Stimulated activated CD4-positive, alpha-beta T cell treated with anti-CD3 and anti-CD28 coated beads, Interleukin-4, amount 100 ng/mL, for 48 hours (primary cell): Measurements from ENCODE around the gene SLC25A17.
"Not testable (repeated sequence)": the region's sequence is repeated elsewhere in the genome, so short reads cannot be mapped to it uniquely, and the experiment has no call there.

Experiments
- DNase-seq, 2 donors: peaks; one replicate each; pipeline ENCODE4 v3.0.0-alpha.2; 2020; ENCODE audit warnings: low read depth in 2 of 2

SLC25A17 gene

DNA sequence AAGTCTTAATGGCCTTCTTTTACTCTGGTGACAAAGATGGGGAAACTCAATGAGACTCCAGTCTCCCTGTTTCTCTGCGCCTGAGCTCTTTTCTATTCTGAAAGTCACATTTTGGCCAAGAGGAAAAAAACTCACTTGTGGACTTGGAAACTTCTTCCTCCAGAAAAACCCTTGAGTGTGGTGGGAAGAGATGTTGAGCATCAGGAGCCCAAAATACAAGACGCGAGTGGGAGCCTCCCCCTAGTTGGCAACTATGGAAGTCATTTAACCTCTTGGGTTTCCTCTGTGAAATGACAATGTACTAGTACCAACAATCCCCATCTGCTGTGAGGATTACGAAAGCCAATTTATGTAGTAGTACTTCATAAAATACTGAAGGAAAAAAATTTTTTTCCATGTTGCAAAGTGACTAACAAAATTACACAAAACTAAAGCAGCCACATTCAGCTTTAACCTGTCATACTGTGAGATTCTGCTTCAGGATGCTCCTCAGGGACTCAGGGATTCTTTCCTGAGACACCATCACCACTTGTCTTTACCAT lies 524 bp upstream of the SLC25A17 start:
- peak in 1 of 2 donors; percentile 2 for DNase-seq

DNA sequence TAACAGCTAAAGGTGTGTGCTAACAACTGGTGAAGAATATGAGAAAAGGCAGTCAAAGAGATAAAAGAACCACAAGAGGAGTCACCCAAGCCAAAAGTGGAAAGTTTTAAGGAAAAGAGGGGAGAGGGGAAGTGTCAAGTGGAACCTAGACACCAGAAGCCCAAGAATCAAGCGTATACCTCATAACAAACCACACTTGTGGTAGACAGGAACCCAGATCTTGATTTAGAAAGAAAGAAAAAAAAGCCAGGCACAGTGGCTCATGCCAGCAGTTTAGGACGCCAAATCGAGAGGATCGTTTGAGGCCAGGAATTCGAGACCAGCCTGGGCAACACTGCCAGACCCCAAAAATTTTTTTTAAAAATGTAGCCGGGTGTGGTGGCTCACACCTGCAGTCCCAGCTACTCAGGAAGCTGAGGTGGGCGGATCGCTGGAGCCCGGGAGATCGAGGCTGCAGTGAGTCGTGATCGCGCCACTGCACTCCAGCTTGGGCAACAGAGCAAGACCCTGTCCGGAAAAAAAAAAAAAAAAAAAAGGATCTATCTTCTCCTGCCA lies 877 bp downstream of the SLC25A17 start:
- DNase-seq, result no peak

DNA sequence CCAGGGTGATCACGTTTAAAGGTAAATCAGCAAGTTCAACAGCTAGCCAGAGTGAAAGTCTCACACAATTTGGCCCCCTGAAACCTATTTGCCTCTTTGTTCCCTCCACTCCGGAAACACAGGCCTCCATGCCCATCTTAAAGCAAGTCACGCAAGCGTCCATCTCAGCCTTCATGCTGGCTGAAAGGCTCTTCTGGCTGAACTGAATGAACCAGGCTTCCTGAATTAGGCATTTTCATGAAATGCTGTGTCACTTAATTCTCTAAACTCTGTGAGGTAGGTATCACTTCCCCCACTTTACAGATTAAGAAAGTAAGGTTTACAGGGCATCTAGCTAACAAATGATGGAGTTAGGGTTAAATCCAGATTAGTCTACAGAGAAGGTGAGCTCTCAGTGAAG lies 1.4 kb downstream of the SLC25A17 start:
- no peak for DNase-seq

DNA sequence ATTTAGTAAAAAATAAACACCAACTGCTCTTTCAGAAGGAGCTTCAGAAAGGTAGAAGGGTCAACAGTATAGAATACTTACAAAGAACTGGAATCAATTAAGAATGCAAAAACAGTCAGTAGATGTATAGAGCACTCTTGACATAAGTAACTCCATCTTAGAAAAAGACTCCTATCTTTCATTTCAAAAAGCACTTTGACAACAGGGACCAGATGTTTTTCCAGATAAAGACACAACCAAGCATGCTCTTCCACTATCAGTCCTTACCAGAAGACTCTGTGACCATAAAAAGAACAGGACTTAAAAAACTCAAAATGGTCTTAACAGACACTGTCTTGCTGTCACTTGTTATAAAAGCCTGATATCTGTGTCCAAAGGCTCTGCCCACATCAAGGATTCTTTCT lies 5.2 kb downstream of the SLC25A17 start:
- DNase-seq, result no peak

DNA sequence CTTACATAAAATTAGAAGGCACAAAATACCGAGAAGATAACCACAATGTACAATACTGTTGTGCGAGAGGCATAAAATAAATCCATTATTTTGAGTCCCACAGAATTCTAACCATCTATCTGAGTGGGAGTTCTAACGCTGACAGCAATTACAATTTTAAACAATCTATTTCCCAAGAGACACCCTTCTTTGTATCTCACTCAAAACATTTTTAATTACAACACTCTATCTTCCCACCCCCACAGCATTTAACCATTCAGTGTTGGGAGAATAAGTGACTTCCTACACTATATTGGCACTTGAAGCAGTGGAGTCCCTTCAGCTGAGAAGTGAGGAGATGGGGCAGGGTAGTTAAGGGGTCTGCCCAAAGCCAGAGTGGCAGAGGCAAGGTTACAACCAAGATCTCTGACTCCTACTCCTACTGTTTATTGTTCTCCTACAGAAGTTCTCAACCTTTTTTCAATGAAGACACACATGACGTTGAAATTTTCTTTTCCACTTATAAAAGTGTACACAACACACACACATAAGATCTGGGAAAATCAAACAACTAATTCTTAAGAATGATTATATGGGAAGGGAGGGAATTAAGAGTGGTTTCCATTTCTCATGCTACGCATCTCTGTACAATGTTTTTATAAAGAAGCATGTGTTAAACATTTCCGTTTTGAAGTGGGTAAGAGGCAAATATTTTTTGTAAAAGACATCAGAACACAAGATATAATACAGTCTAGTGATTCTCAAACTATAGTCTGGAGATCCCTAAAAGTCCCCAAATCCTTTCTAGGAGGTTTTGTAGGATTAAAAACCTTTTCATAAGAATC lies 10.9 kb downstream of the SLC25A17 start:
- DNase-seq, result no peak

DNA sequence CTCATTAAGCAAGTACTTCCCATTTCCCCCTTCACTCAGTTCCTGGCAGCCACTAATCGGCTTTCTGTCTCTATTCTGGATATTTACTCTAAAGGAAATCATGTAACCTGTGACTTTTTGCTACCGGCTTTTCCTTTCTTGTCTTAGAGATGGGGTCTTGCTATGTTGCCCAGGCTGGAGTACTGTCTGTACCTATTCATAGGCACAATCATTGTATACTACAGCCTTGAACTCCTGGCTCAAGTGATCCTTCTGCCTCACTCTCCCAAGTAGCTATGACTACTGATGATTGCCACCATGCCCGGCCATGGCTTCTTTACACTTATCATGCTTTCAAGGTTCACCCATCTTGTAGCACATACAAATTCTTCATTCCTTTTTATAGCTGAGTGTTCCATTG lies 12.4 kb downstream of the SLC25A17 start:
- DNase-seq, result no peak

DNA sequence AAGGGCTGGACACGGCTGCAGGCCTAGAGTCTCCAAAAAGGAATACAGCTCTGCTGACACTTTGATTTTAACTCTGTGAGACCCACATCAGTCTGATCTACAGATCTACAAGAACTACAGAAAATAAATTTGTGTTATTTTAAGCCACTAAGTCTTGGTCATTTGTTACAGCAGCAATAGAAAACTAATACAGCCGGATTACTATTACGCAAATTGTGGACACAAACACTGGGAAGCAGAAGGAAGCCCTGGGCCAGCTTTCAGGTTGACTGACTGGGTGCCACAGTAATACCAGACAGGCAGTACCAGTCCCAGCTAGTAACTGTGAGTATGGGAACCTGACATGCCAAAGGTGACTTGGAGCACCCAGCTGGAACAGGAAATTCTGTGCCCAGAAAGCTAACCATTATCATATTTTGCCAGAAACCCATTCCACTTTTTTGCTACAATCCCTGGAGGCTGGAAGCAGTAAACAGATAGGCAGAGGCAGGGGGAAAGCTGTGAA lies 13.4 kb downstream of the SLC25A17 start:
- no peak for DNase-seq

DNA sequence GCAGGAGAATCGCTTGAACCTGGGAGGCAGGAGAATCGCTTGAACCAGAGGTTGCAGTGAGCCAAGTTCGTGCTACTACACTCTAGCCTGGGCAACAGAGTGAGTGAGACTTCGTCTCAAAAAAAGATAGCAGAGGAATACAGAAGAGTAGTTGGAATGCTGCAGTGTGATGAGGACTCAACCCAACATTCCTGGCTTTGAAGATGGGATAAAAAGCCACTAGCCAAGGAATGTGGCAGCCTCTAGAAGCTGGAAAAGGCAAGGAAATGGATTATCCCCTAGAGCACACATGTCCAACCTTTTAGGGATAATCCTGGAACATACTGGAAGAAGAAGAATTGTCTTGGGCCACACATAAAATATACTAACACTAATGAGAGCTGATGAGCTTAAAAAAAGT lies 13.9 kb downstream of the SLC25A17 start:
- no peak for DNase-seq

DNA sequence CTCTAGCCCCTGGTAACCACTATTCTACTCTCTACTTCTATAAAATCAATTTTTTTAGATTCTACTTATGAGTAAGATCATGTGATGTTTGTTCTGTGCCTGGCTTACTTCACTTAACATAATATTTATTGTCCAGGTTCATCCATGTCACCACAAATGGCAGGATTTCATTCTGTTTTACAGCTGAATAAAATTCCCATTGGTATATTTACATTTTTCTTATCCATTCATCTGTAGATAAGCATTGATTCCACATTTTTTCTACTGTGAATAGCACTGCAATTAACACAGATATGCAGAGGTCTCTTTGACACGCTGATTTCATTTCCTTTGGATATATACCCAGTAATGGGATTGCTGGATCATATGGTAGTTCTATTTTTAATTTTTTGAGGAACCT lies 15.8 kb downstream of the SLC25A17 start:
- DNase-seq, result no peak

DNA sequence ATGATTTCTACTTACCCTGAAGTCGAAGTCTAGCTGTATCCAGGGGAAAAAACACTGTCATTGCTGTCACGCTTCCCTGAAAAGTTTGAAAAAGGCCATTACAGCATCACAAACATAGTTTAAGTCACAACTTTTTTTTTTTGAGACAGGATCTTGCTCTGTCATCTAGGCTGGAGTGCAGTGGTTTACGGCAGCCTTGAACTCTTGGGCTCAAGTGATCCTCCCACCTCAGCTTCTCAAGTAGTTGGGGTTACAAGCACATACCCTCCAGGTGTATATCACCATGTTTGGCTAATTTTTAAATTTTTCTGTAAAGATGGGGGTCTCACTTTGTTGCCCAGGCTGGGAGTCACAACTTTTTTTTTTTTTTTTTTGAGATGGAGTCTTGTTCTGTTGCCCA lies 20.1 kb downstream of the SLC25A17 start:
- no peak for DNase-seq

DNA sequence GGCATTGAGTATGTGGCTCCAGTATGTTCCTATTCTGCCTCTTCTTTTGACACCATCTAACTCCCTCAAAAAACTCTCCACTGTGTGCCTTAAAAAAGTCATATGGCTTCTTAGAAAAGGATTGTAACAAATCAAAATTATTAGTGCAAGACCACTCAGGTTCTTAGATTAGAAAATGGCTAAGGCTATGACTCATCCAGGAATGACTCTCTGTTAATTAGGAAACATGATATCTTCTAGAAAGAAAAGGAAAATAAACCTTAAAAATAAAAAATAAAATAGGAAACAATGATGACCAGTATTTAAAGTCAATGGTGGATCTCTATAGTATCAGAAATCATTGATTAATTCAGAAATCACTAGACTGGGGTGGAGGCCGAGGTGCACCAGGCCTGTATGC lies 21.7 kb downstream of the SLC25A17 start:
- DNase-seq, result no peak

DNA sequence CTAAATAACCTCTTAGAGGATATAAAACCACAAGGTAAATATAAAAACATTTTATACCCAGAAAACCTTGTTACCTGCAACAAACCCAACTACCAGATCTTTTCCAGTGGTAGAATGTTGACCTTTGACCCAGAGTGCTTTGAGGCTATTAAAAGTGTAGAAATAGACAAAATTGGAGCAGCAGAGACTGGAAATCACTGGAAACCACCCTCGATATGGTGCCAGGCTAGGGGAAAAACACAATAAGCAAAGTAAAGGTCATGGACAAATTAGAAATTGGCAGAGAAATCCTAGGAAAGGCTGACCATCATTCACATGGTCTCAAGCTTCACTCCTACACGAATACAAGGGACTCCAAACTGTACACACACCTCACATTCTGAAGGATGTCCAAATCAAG lies 26.7 kb downstream of the SLC25A17 start:
- DNase-seq, result no peak

DNA sequence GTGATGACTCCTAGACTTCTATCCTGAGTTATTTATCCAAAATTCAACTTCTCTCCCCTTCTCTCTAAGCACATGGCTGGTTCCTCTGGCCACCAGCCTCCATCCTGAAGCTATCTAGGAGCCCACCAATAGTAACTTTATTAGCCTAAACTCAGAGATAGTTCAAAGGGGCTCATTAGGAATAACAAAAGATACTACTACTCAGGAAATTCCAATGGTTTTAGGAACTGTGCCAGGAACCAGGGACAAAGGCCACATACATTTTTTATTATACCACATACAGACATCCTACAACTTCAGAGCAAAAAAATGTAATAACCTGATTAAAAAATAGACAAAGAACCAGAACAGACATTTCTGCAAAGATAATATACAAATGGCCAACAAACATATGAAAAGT lies 27.9 kb downstream of the SLC25A17 start:
- DNase-seq, result no peak

DNA sequence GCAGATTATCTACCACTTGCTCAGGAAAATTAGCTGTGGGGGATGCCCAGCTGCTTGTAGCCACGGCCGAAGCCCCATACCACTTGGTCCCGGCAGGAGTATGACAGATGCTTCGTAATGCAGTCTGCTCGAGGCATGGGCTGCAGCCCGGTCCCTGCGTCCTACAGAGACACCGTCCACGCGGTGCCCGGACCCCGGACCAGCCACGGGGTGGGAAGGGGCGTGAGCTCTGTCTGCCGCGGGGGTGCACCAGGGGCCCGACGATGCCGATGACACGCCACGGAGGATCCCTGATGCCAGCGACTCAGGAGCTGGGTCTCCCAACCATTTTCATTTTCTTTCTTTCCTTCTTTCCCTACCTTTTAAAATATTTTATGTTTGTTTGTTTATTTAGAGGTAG lies 30.0 kb downstream of the SLC25A17 start:
- DNase-seq, result no peak

DNA sequence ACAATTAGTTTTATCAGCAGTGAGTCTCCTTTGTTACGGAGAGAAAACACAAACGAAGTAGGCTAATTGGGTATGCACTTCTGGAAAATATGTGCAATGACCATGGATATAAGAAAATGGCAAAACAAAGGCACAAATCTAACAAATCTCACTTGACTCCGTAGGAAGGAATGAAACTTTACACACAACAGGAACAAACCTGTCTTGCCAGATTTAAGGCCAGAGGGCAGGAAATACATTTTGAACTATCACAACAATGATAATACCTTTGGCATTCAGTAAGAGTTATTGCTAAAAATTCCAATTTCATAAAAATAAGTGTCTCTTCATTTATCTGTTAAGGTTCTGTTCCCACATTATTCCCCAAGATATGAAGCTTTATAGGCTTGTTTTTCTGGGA lies 36.6 kb downstream of the SLC25A17 start:
- DNase-seq, result no peak

DNA sequence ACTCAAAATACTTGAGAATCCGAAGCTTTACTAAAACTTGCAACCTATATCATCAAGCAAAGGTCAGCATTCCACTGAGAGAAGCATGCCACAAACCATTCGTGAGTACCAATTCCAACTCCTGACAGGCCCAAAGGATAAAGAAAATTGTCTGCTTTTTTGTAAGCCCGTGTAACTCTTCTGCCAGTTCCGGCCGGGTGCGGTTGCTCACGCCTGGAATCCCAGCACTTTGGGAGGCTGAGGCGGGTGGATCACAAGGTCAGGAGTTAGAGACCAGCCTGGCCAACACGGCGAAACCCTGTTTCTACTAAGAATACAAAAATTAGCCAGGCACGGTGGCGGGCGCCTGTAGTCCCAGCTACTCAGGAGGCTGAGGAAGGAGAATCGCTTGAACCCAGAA lies 37.4 kb downstream of the SLC25A17 start:
- DNase-seq, result not testable (repeated sequence)

DNA sequence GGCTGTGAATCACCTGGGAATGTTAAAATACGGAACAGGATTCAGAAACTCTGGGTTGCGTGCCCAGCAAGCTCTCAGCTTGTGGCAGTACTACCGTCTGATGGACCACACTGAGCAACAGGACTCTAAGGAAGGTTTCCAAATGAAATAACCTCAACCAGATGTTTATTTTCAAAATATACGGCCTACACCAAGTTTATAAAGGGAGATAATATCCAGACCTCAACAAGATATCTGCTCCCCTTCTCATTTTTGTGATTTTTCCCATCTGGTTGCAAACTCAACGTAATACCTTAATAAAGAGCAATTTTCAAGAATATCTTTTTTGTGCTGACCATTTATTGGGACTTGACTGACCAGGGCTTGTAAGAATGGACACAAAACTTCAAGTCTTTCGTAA lies 49.4 kb downstream of the SLC25A17 start:
- no peak for DNase-seq

DNA sequence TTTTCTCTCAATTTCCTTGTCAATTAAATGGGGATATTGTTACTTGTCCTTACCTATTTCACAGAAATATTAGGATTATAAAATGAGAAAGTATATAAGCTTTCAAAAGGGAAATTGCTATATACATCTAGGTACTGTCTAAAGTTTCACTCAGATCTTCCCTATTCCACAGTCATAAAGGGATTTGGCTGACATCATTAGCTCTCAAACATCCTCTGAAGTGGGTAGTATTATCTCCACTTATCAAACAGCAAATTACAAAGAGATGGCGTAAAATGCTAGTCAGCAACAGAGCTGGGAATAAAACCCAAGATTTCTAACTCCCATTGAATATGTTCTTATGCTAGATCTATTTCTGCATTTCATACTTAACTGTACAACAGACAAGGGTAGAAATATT lies 50.9 kb downstream of the SLC25A17 start:
- DNase-seq, result no peak

DNA sequence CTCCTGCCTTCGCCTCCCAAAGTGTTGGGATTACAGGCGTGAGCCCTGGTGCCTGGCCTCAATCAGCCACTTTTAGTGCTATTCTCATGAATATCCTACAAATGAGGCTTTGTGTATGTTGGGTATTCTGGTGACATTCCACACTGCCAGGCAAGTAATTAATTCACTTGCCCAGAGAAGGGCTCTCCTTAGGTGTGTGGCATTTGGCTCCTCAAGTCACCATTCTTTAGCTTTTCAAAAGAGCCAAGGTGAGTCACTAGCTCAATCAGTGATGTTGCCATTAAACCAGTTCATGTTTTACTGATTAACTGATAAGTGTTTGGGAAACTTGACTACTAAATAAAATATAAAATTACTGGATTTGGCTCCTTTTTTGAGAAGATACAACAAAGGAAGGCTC lies 52.2 kb downstream of the SLC25A17 start:
- no peak for DNase-seq

DNA sequence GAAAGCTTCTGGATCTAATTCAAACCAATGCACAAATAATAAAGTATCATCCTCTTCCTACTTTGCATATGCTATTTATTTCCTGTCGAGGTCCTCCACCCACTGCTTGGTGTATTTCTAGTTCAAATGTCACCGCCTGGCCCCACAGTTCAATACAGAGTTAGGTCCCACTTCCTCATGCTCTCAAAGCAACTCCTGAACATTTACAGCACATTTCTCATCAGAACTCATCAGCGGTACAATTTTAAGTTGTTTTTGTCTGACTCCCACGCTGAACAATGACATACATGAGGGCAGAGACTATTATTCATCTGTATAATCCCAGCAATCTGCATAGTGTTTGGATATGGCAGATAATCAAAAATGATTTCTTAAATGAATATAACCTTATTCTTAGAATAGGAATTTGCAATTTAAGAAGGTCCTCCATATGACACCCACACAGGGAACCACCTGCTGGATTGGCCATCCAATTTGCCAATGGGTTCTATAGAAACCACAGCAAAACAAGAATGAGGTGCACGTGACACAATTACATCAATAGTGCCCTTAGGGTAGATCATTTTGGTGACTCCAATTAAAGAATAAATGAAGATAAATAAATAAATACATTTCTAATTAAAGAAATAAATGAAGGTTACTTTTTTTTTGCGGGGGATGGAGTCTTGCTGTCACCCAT lies 54.2 kb downstream of the SLC25A17 start:
- no peak for DNase-seq

DNA sequence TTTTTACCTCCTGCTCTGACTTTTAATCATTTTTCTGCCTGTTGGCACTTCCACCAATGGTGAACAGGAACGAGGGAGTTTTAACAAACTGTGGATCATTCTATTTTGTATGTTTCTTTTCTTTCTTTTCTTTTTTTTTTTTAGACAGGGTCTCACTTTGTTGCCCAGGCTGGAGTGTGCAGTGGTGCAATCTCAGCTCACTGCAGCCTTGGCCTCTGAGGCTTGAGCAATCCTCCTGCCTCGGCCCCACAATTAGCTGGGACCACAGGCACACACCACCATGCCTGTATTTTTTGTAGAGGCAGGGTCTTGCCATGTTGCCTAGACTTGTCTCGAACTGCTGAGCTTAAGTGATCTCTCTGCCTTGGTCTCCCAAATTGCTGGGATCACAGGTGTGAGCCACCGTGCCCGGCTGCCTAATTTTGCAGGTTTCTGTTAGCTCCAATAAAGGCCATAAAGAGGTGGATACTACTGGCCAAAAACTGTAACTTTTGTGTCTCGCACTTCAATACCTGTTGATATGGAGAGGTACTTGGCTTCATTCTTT lies 59.8 kb downstream of the SLC25A17 start:
- DNase-seq, result no peak

DNA sequence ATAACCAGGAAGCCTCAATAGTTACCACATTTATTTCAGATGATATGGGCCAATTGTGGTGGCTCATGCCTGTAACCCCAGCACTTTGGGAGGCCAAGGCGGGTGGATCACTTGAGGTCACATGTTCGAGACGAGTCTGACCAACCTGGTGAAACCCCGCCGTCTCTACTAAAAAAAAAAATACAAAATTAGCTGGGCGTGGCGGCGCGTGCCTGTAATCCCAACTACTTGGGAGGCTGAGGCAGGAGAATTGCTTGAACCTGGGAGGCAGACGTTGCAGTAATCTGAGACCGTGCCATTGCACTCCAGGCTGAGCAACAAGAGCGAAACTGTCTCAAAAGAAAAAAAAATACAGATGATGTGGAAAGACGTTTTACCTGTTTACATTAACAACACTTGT lies 60.3 kb downstream of the SLC25A17 start:
- not testable (repeated sequence) for DNase-seq
